Body of pancreas (tissue), 4 donors: ENCODE data around the gene ZNF318. TPM values are rescaled to one million over a fixed set of nuclear protein-coding genes. Genes with fewer than 3 reads are reported as not detected.

Source experiments
- ATAC-seq: fragments of 150-250 bp; one replicate; pipeline ENCODE4 v1.9.1; 2016
- DNase-seq, 4 donors: peaks; one replicate each; pipeline ENCODE4 v3.0.0-alpha.2; 2019
- H3K27ac ChIP-seq, 4 donors: fragments of 200-600 bp; sonication (generic); 1 replicate in 3 of 4; 2 replicates in 1 of 4; pipeline versions ENCODE4 v1.5.1 to v1.6.1; 2016 to 2019; ENCODE audit warnings: mild to moderate bottlenecking in 1 of 4, mixed read lengths in 1 of 4, moderate library complexity in 1 of 4
- H3K27me3 ChIP-seq, 2 donors: fragments of 200-600 bp; sonication (generic); one replicate each; pipeline ENCODE4 v1.6.0; 2016; ENCODE audit warnings: mild to moderate bottlenecking in 1 of 2
- H3K36me3 ChIP-seq, 2 donors: fragments of 200-600 bp; sonication (generic); replicated peaks in 1 of 2; 2 replicates each; pipeline ENCODE4 v1.5.1; 2016; ENCODE audit warnings: low read depth in 2 of 2; ENCODE audit not compliant: insufficient read depth in 1 of 2
- H3K4me1 ChIP-seq: fragments of 200-600 bp; sonication (generic); one replicate; pipeline ENCODE4 v1.6.0; 2016
- H3K4me3 ChIP-seq, 2 donors: fragments of 200-600 bp; sonication (generic); 1 replicate in 1 of 2; 2 replicates in 1 of 2; pipeline ENCODE4 v1.5.1; 2016 to 2019
- H3K9me3 ChIP-seq, 3 donors: fragments of 200-600 bp; sonication (generic); 1 replicate in 2 of 3; 2 replicates in 1 of 3; pipeline ENCODE4 v1.5.1; 2016
- CTCF ChIP-seq, 7 experiments: fragments of 450-650 bp in 4 of 7; fragments of 200-600 bp in 3 of 7; sonication (generic) in 3 of 7; IDR thresholded peaks; one replicate each; pipeline ENCODE4 v1.5.1; 2016 to 2019; ENCODE audit warnings: antibody characterized with exemption in 7 of 7
- POLR2A ChIP-seq, 3 donors: fragments of 450-650 bp; IDR thresholded peaks; one replicate each; pipeline ENCODE4 v1.6.1; 2016; ENCODE audit warnings: antibody characterized with exemption in 3 of 3, mild to moderate bottlenecking in 2 of 3
- WGBS, 2 donors: methylation state at CpG; one replicate each; pipeline ENCODE4 v1.1.5; 2017; 5-methylcytosine and 5-hydroxymethylcytosine counted together
- intact Hi-C: fragments of 100-400 bp; cut with DNase I; formaldehyde crosslinking; loops from one replicate; pipeline ENCODE4 v1.15.1; 2023
- total RNA-seq, 2 donors: library from RNA; depleted of rRNA; stranded (reverse); fragments of >200 nt; gene quantifications; one replicate each; pipeline ENCODE4 v1.1.0, GENCODE V29; 2016

ZNF318 gene
- total RNA-seq, 2 donors from 2014 or later = 14.0 to 14.5 TPM

GRCh38 chr6:43338243-43338642 is 31.2 kb downstream of the ZNF318 start:
- Histone ChIP-seq H3K27ac (no peak overlapping the region), H3K4me1 (peaks cover 18% of the 10 kb centered on the region), H3K36me3 (peaks cover 0 to 21% of the 10 kb centered on the region in 2 donors), H3K4me3 (no peak overlapping the region), H3K9me3 (no peaks in the 10 kb centered on the region), H3K27me3 (no peaks in the 10 kb centered on the region)
- TF ChIP-seq POLR2A (IDR thresholded peaks at IDR 0.05) (no peak), CTCF (IDR thresholded peaks at IDR 0.05) (no peak)
- intact Hi-C loops = loop anchor here (10.0 kb wide), 1 partner anchor 83 kb away; no protein-coding TSS in a partner anchor
- ATAC-seq = no peak
- no peak for DNase-seq

- H3K27me3 ChIP-seq = no peaks in the 10 kb centered on the region
- intact Hi-C loops = loop anchor here (10.0 kb wide), 1 partner anchor 82 kb away; no protein-coding TSS in a partner anchor
- ATAC-seq (no peak), DNase-seq (no peak)
- WGBS, 2 donors = 82% methylated on average over 3 of the region's 3 CpGs
- H3K9me3 ChIP-seq = no peaks in the 10 kb centered on the region
- no peak overlapping the region for H3K27ac ChIP-seq
- H3K4me1 ChIP-seq = peaks cover 18% of the 10 kb centered on the region
- H3K36me3 ChIP-seq = peaks cover 0 to 14% of the 10 kb centered on the region in 2 donors
- TF ChIP-seq POLR2A (IDR thresholded peaks at IDR 0.05) (no peak), CTCF (IDR thresholded peaks at IDR 0.05) (no peak)
- H3K4me3 ChIP-seq = no peak overlapping the region
These were observed 33.1 kb downstream of the ZNF318 start for GRCh38 chr6:43336382-43336781.

- Histone ChIP-seq H3K27ac (peak overlapping the region in 3 of 4 donors; percentile 6 to 54 (median 38)), H3K4me3 (no peak overlapping the region), H3K36me3 (peaks cover 0 to 12% of the 10 kb centered on the region in 2 donors), H3K27me3 (no peaks in the 10 kb centered on the region), H3K4me1 (peaks cover 18% of the 10 kb centered on the region), H3K9me3 (no peaks in the 10 kb centered on the region)
- TF ChIP-seq POLR2A (IDR thresholded peaks at IDR 0.05) = no peak
- TF ChIP-seq CTCF (IDR thresholded peaks at IDR 0.05) = no peak
- ATAC-seq (peak; percentile 82), DNase-seq (peak in 2 of 4 donors; percentile 23 to 53)
- WGBS, 2 donors = 44 to 57% methylated on average over 3 of the region's 3 CpGs
- intact Hi-C loops = loop anchor here (10.0 kb wide), 1 partner anchor 81 kb away; no protein-coding TSS in a partner anchor
These were observed 34.0 kb downstream of the ZNF318 start for GRCh38 chr6:43335469-43335868.

GRCh38 chr6:43334466-43335095 is 34.9 kb downstream of the ZNF318 start:
- TF ChIP-seq POLR2A (IDR thresholded peaks at IDR 0.05) (no peak), CTCF (IDR thresholded peaks at IDR 0.05) (peak in 6 of 7 experiments; percentile 13 to 62 (median 52))
- no peaks in the 10 kb centered on the region for H3K27me3 ChIP-seq
- intact Hi-C loops = loop anchor here (10.0 kb wide), 1 partner anchor 80 kb away; no protein-coding TSS in a partner anchor
- peaks cover 18% of the 10 kb centered on the region for H3K4me1 ChIP-seq
- H3K27ac ChIP-seq = peak overlapping the region in 3 of 4 donors; percentile 6 to 54 (median 9)
- H3K36me3 ChIP-seq = peaks cover 0 to 3% of the 10 kb centered on the region in 2 donors
- peak; percentile 68 for ATAC-seq
- no peaks in the 10 kb centered on the region for H3K9me3 ChIP-seq
- peak in 1 of 4 donors; percentile 13 for DNase-seq
- H3K4me3 ChIP-seq = no peak overlapping the region
- 34 to 48% methylated on average over 2 of the region's 2 CpGs for WGBS, 2 donors
